Measurements from ENCODE around the gene GJA1. TPM values are rescaled to one million over a fixed set of nuclear protein-coding genes. Genes with fewer than 3 reads are reported as not detected.

GJA1 gene
- total and polyA plus RNA-seq, 2 of the 13 experiments (the other 11 are each of a cell fraction or from before 2014, with no cell fraction given), result not detected

- Histone ChIP-seq H3K4me3 (replicated peaks in 1 of 3; ENCODE audit: insufficient read depth in 1 of 3, low read depth in 2 of 3, low read length in 3 of 3) (no peak overlapping the region), H4K20me1 (ENCODE audit: insufficient read depth, low read length) (no peaks in the 10 kb centered on the region), H3K27ac (ENCODE audit: extremely low read length, insufficient read depth, low read length) (no peak overlapping the region), H3K4me1 (ENCODE audit: insufficient read depth, low read length) (no peaks in the 10 kb centered on the region), H3K27me3 (ENCODE audit: control insufficient read depth in 1 of 2, insufficient read depth in 2 of 2, low read length in 2 of 2) (no peaks in the 10 kb centered on the region; a peak in 1 of 5 replicates), H3K9me3 (ENCODE audit: low read length) (no peaks in the 10 kb centered on the region), H3K36me3 (replicated peaks in 1 of 2; ENCODE audit: control insufficient read depth in 1 of 2, insufficient read depth in 2 of 2, low read length in 2 of 2) (no peaks in the 10 kb centered on the region), H3K79me2 (ENCODE audit: insufficient read depth, low read length) (no peaks in the 10 kb centered on the region), H2AFZ (ENCODE audit: low read length) (no peak overlapping the region), H3K9ac (ENCODE audit: insufficient read depth, low read depth, low read length) (no peak overlapping the region), H3K4me2 (ENCODE audit: low read depth, low read length) (no peak overlapping the region)
- POLR2A ChIA-PET, result no interaction called here
- CTCF ChIA-PET (ENCODE audit: low intra/inter-chr PET ratio, low total read pairs), result no interaction called here
- intact Hi-C loops (cut with micrococcal nuclease; ENCODE audit: unreplicated experiment), result no loop called here
- 42% methylated on average over 21 of the region's 21 CpGs for WGBS (ENCODE audit: low lambda C conversion rate)
- ATAC-seq (no peak), FAIRE-seq (no peak), DNase-seq (ENCODE audit: low spot score) (no peak)
- TF ChIP-seq HINFP (CRISPR knock-in tag; IDR thresholded peaks at IDR 0.05; ENCODE audit: low read depth), result no peak
- no peak for TF ChIP-seq ZNF543 (CRISPR knock-in tag; IDR thresholded peaks at IDR 0.05)
- no peak for TF ChIP-seq ZNF501 (CRISPR knock-in tag; IDR thresholded peaks at IDR 0.05)
- no peak for TF ChIP-seq ZNF800 (CRISPR knock-in tag; IDR thresholded peaks at IDR 0.05)
- no peak for TF ChIP-seq ZNF326 (CRISPR knock-in tag; IDR thresholded peaks at IDR 0.05; ENCODE audit: borderline replicate concordance)
- TF ChIP-seq ZNF354B (CRISPR knock-in tag; IDR thresholded peaks at IDR 0.05), result no peak
- no peak for TF ChIP-seq ZKSCAN8 (CRISPR knock-in tag; IDR thresholded peaks at IDR 0.05; ENCODE audit: borderline replicate concordance)
- TF ChIP-seq NBN (conservative IDR thresholded peaks at IDR 0.05), result no peak
- TF ChIP-seq KAT2B (IDR thresholded peaks at IDR 0.05; ENCODE audit: borderline replicate concordance, low read depth, low read length), result no peak
- no peak for TF ChIP-seq NKX3-1 (CRISPR knock-in tag; IDR thresholded peaks at IDR 0.05)
- TF ChIP-seq GZF1 (CRISPR knock-in tag; IDR thresholded peaks at IDR 0.05), result no peak
- no peak for TF ChIP-seq CEBPZ (IDR thresholded peaks at IDR 0.05; ENCODE audit: low read length)
- in situ Hi-C loops (cut with HindIII; ENCODE audit: extremely low pct_ligation_motif_present, low pct_unique_long_range_greater_than_20kb), result no loop called here
- BruUV-seq (replicated peaks), result no TSS peak
Measured at GRCh38 chr6:121479486-121480098, 44.1 kb downstream of the GJA1 start.
